Nephron (organoid): ENCODE results near the gene ZPBP2.
"Not testable (repeated sequence)": the region's sequence is repeated elsewhere in the genome, so short reads cannot be mapped to it uniquely, and the experiment has no call there.

Source experiments
- H3K27ac Mint-ChIP-seq, 3 experiments: 2 replicates each; pipeline ENCODE4 v1.8.0; 2020; ENCODE audit warnings: mixed read lengths in 3 of 3, mild to moderate bottlenecking in 2 of 3, moderate library complexity in 1 of 3
- H3K27me3 Mint-ChIP-seq: 2 replicates; pipeline ENCODE4 v1.8.0; 2021; ENCODE audit warnings: low read depth, mild to moderate bottlenecking, moderate library complexity, mixed read lengths
- H3K36me3 Mint-ChIP-seq: 2 replicates; pipeline ENCODE4 v1.8.0; 2020; ENCODE audit warnings: low read depth, mixed read lengths
- H3K4me1 Mint-ChIP-seq: 2 replicates; pipeline ENCODE4 v1.8.0; 2020; ENCODE audit warnings: mixed read lengths
- H3K4me3 Mint-ChIP-seq, 3 experiments: 2 replicates each; pipeline ENCODE4 v1.8.0; 2020; ENCODE audit warnings: mild to moderate bottlenecking in 3 of 3, mixed read lengths in 3 of 3, moderate library complexity in 2 of 3
- H3K9me3 Mint-ChIP-seq: 2 replicates; pipeline ENCODE4 v1.8.0; 2020; ENCODE audit warnings: mixed read lengths
- TF ChIP-seq, protein P1 (sequence below), 3 experiments: fragments of 200-600 bp; sonication (generic); IDR thresholded peaks; one replicate each; pipeline ENCODE4 v1.5.0; 2021; ENCODE audit warnings: antibody characterized with exemption in 3 of 3; ENCODE audit not compliant: unreplicated experiment in 3 of 3

ZPBP2 gene

DNA sequence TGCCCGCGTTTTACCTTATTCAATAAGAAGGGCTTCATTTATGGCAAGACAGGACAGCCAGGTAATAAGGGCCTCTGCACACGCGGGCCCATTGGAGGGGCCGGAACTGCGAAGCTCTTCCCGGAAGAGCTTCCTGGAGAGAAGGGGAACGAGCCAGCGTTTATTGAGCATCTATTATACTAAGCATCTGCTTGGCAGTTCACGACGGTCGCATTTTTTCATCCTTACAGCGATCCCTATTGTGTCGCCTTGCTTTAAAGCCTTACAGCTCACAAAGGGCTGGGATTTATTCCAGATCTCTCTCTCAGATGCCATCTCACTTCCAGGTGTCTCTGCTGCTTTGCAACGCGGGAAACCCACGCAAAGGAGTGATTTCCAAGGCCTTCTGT lies 546 bp downstream of the ZPBP2 start:
- no peaks in the 10 kb centered on the region for H3K4me1 Mint-ChIP-seq
- peaks cover 5% of the 10 kb centered on the region for H3K9me3 Mint-ChIP-seq
- no peaks in the 10 kb centered on the region for H3K36me3 Mint-ChIP-seq
- TF ChIP-seq, protein P1, sequence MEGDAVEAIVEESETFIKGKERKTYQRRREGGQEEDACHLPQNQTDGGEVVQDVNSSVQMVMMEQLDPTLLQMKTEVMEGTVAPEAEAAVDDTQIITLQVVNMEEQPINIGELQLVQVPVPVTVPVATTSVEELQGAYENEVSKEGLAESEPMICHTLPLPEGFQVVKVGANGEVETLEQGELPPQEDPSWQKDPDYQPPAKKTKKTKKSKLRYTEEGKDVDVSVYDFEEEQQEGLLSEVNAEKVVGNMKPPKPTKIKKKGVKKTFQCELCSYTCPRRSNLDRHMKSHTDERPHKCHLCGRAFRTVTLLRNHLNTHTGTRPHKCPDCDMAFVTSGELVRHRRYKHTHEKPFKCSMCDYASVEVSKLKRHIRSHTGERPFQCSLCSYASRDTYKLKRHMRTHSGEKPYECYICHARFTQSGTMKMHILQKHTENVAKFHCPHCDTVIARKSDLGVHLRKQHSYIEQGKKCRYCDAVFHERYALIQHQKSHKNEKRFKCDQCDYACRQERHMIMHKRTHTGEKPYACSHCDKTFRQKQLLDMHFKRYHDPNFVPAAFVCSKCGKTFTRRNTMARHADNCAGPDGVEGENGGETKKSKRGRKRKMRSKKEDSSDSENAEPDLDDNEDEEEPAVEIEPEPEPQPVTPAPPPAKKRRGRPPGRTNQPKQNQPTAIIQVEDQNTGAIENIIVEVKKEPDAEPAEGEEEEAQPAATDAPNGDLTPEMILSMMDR (IDR thresholded peaks at IDR 0.05; ENCODE audit: unreplicated experiment in 3 of 3) = no peak
- H3K4me3 Mint-ChIP-seq = no peak overlapping the region
- H3K27ac Mint-ChIP-seq = no peak overlapping the region
- H3K27me3 Mint-ChIP-seq = peaks cover 54% of the 10 kb centered on the region

DNA sequence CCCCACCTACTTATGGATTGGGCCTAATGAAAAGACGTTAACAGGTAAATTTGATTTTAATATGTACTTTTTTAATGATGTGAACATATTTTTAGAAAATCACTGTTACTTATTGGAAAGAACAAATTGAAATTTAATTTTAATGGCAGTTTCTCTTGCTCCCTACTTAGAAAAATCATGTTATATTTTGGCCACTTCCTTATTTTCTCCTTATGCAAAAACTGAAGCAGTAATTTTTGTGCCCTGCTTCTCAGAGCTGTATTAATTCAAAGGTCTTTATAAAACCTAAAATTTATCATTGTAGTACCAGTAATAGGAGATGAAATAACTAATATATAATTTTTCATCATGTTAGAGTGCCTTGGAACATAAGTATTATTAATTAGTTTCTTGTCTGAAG lies 2.8 kb downstream of the ZPBP2 start:
- peaks cover 39% of the 10 kb centered on the region for H3K27me3 Mint-ChIP-seq
- no peaks in the 10 kb centered on the region for H3K36me3 Mint-ChIP-seq
- peaks cover 5% of the 10 kb centered on the region for H3K9me3 Mint-ChIP-seq
- no peak overlapping the region for H3K4me3 Mint-ChIP-seq
- TF ChIP-seq, protein P1 (IDR thresholded peaks at IDR 0.05; ENCODE audit: unreplicated experiment in 3 of 3) = no peak
- no peak overlapping the region for H3K27ac Mint-ChIP-seq
- H3K4me1 Mint-ChIP-seq = no peaks in the 10 kb centered on the region

DNA sequence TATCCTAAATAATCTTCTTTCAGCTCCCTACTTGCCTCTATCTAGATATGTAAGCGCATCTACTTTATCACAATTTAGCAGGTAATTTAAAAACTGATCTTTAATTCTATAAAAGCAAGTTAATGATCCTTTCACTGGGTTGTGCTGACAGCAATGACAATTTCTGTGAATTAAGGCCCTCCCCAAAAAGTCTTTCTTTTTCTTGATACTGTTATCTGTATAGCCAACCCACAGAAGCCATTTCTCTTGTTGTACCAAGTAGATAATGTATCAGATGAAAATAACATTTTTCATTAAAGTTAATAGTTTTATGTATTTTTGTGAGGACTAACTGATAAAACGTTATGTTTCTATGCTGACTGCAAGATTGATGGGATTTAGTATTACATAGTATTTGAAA lies 3.8 kb downstream of the ZPBP2 start:
- H3K27ac Mint-ChIP-seq = no peak overlapping the region
- H3K36me3 Mint-ChIP-seq = no peaks in the 10 kb centered on the region
- H3K4me3 Mint-ChIP-seq = no peak overlapping the region
- H3K27me3 Mint-ChIP-seq = peaks cover 37% of the 10 kb centered on the region
- TF ChIP-seq, protein P1 (IDR thresholded peaks at IDR 0.05; ENCODE audit: unreplicated experiment in 3 of 3) = no peak
- H3K4me1 Mint-ChIP-seq = no peaks in the 10 kb centered on the region
- H3K9me3 Mint-ChIP-seq = peaks cover 5% of the 10 kb centered on the region

DNA sequence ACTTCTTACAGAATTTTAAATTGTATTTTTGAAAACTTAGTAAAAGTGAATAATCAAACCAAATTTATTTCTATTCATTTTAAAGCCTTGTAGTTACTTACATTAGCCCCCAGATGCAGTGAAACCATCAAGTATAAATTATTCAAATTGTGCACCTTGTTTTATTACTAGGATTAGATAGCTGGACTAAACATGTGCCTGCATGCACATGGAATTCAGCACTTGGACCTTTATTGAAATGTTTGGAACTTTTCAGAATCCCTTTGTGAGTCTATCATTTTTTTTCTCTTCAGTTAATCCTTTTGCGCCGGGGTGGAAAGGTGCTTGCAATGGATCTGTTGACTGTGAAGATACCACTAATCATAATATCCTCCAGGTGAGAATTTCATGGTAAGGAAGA lies 4.7 kb downstream of the ZPBP2 start:
- no peak overlapping the region for H3K4me3 Mint-ChIP-seq
- no peaks in the 10 kb centered on the region for H3K36me3 Mint-ChIP-seq
- H3K4me1 Mint-ChIP-seq = no peaks in the 10 kb centered on the region
- H3K27ac Mint-ChIP-seq = no peak overlapping the region
- TF ChIP-seq, protein P1 (IDR thresholded peaks at IDR 0.05; ENCODE audit: unreplicated experiment in 3 of 3) = no peak
- H3K27me3 Mint-ChIP-seq = peaks cover 33% of the 10 kb centered on the region
- peaks cover 5% of the 10 kb centered on the region for H3K9me3 Mint-ChIP-seq

DNA sequence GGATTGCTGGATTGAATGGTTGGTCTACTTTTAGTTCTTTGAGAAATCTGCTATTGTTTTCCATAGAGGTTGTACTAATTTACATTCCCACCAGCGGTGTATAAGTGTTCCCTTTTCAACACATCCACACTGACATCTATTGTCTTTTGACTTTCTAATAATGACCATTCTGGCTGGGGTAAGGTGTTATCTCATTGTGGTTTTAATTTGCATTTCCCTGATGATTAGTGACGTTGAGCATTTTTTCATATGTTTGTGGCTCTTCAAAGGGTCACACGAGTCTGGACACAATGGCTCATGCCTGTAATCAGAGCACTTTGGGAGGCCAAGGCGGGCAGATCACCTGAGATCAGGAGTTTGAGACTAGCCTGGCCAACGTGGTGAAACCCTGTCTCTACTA lies 18.1 kb downstream of the ZPBP2 start:
- peaks cover 41% of the 10 kb centered on the region for H3K27me3 Mint-ChIP-seq
- not testable (repeated sequence) for H3K4me3 Mint-ChIP-seq

DNA sequence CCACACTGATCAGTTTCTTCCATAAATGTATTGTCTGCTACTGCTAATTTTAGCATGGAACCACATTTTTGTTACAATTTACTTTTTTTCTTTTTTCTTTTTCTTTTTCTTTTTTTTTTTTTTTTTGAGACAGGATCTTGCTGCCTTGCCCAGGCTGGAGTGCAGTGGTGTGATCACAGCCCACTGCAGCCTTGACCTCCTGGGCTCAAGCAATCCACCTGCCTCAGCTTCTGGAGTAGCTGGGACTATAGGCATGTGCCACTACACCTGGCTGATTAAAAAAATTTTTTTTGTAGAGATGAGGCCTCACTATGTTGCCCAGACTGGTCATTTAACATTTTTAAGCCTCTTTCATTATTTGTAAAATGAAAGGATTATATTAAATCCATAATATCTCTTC lies 19.1 kb downstream of the ZPBP2 start:
- Mint-ChIP-seq H3K4me3 (no peak overlapping the region), H3K36me3 (no peaks in the 10 kb centered on the region), H3K27ac (no peak overlapping the region), H3K9me3 (no peaks in the 10 kb centered on the region), H3K27me3 (peaks cover 43% of the 10 kb centered on the region), H3K4me1 (no peaks in the 10 kb centered on the region)
- TF ChIP-seq, protein P1 (IDR thresholded peaks at IDR 0.05; ENCODE audit: unreplicated experiment in 3 of 3) = no peak

More for the DNA sequence above, 18.1 kb downstream of the ZPBP2 start:
- not testable (repeated sequence) for H3K4me1 Mint-ChIP-seq, H3K27ac Mint-ChIP-seq, H3K36me3 Mint-ChIP-seq, H3K9me3 Mint-ChIP-seq
